Endothelial cell of umbilical vein (primary cell): Measurements from ENCODE around the gene SMCO2. TPM values are rescaled to one million over a fixed set of nuclear protein-coding genes. Genes with fewer than 3 reads are reported as not detected.

Source experiments
- BruUV-seq: library from RNA; stranded (reverse); fragments of 400-500 nt; replicated peaks from 2 replicates; lab custom pipeline; 2021; lab: Mats Ljungman, UMichigan
- CTCF ChIA-PET: fragments of 300-600, 350-600 bp; sonication (Branson Sonifier 250); formaldehyde crosslinking; loops from one replicate; lab custom pipeline; 2021; ENCODE audit warnings: antibody characterized with exemption, inconsistent platforms; lab: Charles Lee
- POLR2A ChIA-PET: fragments of 300-600, 350-600 bp; sonication (Branson Sonifier 250); formaldehyde crosslinking; loops from one replicate; lab custom pipeline; 2021; ENCODE audit warnings: antibody characterized with exemption, inconsistent platforms; lab: Charles Lee
- DNase-seq: peaks from one replicate; pipeline ENCODE4 v3.0.0-alpha.2; 2011; ENCODE audit warnings: low read depth, low spot score
- FAIRE-seq: peaks from 2 replicates; lab custom pipeline; 2011; peaks lifted over from hg19 to GRCh38; lab: Jason Lieb, UNC
- H2AFZ ChIP-seq: 2 replicates; pipeline ENCODE4 v1.6.0; 2012; ENCODE audit warnings: low read depth, low read length, control low read depth, inconsistent platforms
- H3K27ac ChIP-seq: 2 replicates; pipeline ENCODE4 v1.5.1; 2011; ENCODE audit warnings: low read depth, mild to moderate bottlenecking, control low read depth, low read length, moderate library complexity; ENCODE audit not compliant: insufficient read depth
- H3K27me3 ChIP-seq, 2 experiments: 2 replicates each; pipeline versions ENCODE4 v1.6.0 to v1.6.1; 2011; ENCODE audit warnings: low read length in 2 of 2, mixed read lengths in 1 of 2; ENCODE audit not compliant: control insufficient read depth in 2 of 2, insufficient read depth in 2 of 2
- H3K36me3 ChIP-seq, 2 experiments: 2 replicates in 1 of 2; 3 replicates in 1 of 2; pipeline ENCODE4 v1.5.1; 2011; ENCODE audit warnings: low read length in 2 of 2, mild to moderate bottlenecking in 1 of 2, moderate library complexity in 1 of 2; ENCODE audit not compliant: control insufficient read depth in 2 of 2, insufficient read depth in 2 of 2; ENCODE audit errors: extremely low read depth in 1 of 2
- H3K4me1 ChIP-seq: 3 replicates; pipeline ENCODE4 v1.5.1; 2011; ENCODE audit warnings: mild to moderate bottlenecking, low read length; ENCODE audit not compliant: control insufficient read depth, insufficient read depth; ENCODE audit errors: extremely low read depth
- H3K4me2 ChIP-seq: 2 replicates; pipeline ENCODE4 v1.6.1; 2011; ENCODE audit warnings: low read length, control low read depth, mixed read lengths; ENCODE audit not compliant: insufficient read depth
- H3K4me3 ChIP-seq, 3 experiments: fragments of 200-600 bp in 1 of 3; sonication (generic), shearing (Covaris generic) in 1 of 3; replicated peaks in 1 of 3; 2 replicates each; pipeline ENCODE4 v1.5.1; 2011 to 2016; ENCODE audit warnings: control low read depth in 3 of 3, low read length in 3 of 3, mild to moderate bottlenecking in 2 of 3, inconsistent platforms in 1 of 3, low read depth in 1 of 3, moderate library complexity in 1 of 3; ENCODE audit not compliant: insufficient read depth in 1 of 3
- H3K79me2 ChIP-seq: 2 replicates; pipeline ENCODE4 v1.6.0; 2012; ENCODE audit warnings: low read length, inconsistent platforms; ENCODE audit not compliant: control insufficient read depth, insufficient read depth
- H3K9ac ChIP-seq: replicated peaks from 2 replicates; pipeline ENCODE3; 2011; ENCODE audit warnings: low read length, control low read depth; ENCODE audit not compliant: insufficient read depth; ENCODE audit errors: extremely low read depth
- H3K9me1 ChIP-seq: replicated peaks from 3 replicates; pipeline ENCODE4 v1.6.0; 2011; ENCODE audit warnings: mild to moderate bottlenecking, low read length; ENCODE audit not compliant: control insufficient read depth, insufficient read depth; ENCODE audit errors: extremely low read depth
- H3K9me3 ChIP-seq: replicated peaks from 2 replicates; pipeline ENCODE4 v1.5.1; 2012; ENCODE audit warnings: low read length, inconsistent platforms; ENCODE audit not compliant: control insufficient read depth, insufficient read depth
- H4K20me1 ChIP-seq: replicated peaks from 2 replicates; pipeline ENCODE3; 2011; ENCODE audit warnings: mild to moderate bottlenecking, low read length; ENCODE audit not compliant: control insufficient read depth, insufficient read depth; ENCODE audit errors: extremely low read depth
- EZH2 ChIP-seq: IDR thresholded peaks from 2 replicates; pipeline ENCODE4 v1.6.1; 2012; ENCODE audit warnings: borderline replicate concordance, low read depth, mild to moderate bottlenecking, moderate library complexity, low read length, inconsistent platforms; ENCODE audit not compliant: severe bottlenecking
- FOS ChIP-seq: IDR thresholded peaks from 2 replicates; pipeline ENCODE4 v1.6.1; 2011; ENCODE audit warnings: mild to moderate bottlenecking, low read length, moderate library complexity, borderline replicate concordance; ENCODE audit not compliant: insufficient read depth
- GATA2 ChIP-seq: IDR thresholded peaks from 2 replicates; pipeline ENCODE4 v1.7.0; 2011; ENCODE audit warnings: low read depth, mild to moderate bottlenecking, moderate library complexity, mixed read lengths, low read length; ENCODE audit not compliant: insufficient read length, insufficient read depth
- JUN ChIP-seq: IDR thresholded peaks from 2 replicates; pipeline ENCODE4 v1.6.1; 2011; ENCODE audit warnings: borderline replicate concordance, low read depth; ENCODE audit not compliant: insufficient read length, insufficient read depth
- MYC ChIP-seq: IDR thresholded peaks from one replicate; pipeline ENCODE4 v1.6.1; 2011; ENCODE audit warnings: mild to moderate bottlenecking, low read depth, low read length
- POLR2A ChIP-seq: IDR thresholded peaks from 2 replicates; pipeline ENCODE4 v1.6.1; 2012; ENCODE audit warnings: low read depth, mild to moderate bottlenecking, control low read depth, low read length
- POLR2AphosphoS5 ChIP-seq: IDR thresholded peaks from 2 replicates; pipeline ENCODE4 v1.6.1; 2012; ENCODE audit warnings: low read depth, mild to moderate bottlenecking, control low read depth, low read length, moderate library complexity; ENCODE audit not compliant: insufficient read depth
- dilution Hi-C: fragments of 300-500 bp; cut with MboI; formaldehyde crosslinking; loops from one replicate; pipeline ENCODE4 v1.15.0; 2019; ENCODE audit warnings: low sequenced_read_pairs; ENCODE audit not compliant: extremely low pct_ligation_motif_present
- intact Hi-C: fragments of 100-400 bp; cut with micrococcal nuclease; formaldehyde crosslinking; loops from one replicate; pipeline ENCODE4 v1.10.0; 2022
- polyA plus RNA-seq, 4 experiments: library from polyadenylated mRNA; depleted of rRNA in 3 of 4; stranded (reverse) in 3 of 4; unstranded in 1 of 4; fragments of >200 nt; gene quantifications; 2 replicates each; pipeline versions ENCODE4 v1.2.1 to v1.2.3, GENCODE V29; 2011 to 2012; ENCODE audit warnings: missing spikeins in 1 of 4
- total RNA-seq: library from RNA; stranded (reverse); gene quantifications from 2 replicates; pipeline ENCODE4 v1.2.3, GENCODE V29; 2021
- TF ChIP-seq, protein P1 (sequence below): IDR thresholded peaks from 2 replicates; pipeline ENCODE4 v1.6.1; 2011; ENCODE audit not compliant: insufficient read depth, insufficient read length
- TF ChIP-seq, protein P2 (sequence below), 2 donors: IDR thresholded peaks; 1 replicate in 1 of 2; 2 replicates in 1 of 2; pipeline ENCODE4 v1.5.1; 2011; ENCODE audit warnings: low read length in 2 of 2, mild to moderate bottlenecking in 2 of 2, moderate library complexity in 2 of 2, control low read depth in 1 of 2, inconsistent platforms in 1 of 2, low read depth in 1 of 2; ENCODE audit not compliant: insufficient read depth in 1 of 2; ENCODE audit errors: extremely low read depth in 1 of 2

The SMCO2 gene
- total and polyA plus RNA-seq, 2 donors (not counting 3 experiments of a cell fraction or from before 2014, with no cell fraction given) = 0.33 to 0.49 TPM

DNA sequence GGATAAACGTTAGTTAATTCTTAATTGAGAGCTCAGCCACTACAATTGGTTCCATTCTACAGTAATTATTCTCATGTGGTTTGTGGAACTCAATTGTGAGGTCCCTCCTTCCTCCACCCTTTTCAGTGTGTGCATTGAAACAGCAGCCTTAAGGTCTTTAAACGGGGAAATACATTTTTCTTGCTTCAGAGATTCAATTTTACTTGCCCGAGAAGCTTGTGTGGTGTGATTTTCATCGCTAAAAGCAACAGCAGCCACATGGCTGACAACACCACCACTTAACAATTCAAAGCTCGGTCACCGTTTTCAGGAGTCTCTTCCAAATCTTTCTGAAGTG, 76.7 kb downstream of the SMCO2 start:
- no peaks in the 10 kb centered on the region for H3K27me3 ChIP-seq
- H3K36me3 ChIP-seq = no peaks in the 10 kb centered on the region
- peak overlapping the region; percentile 72 for H3K4me2 ChIP-seq
- H3K9ac ChIP-seq = peak overlapping the region; percentile 79
- FAIRE-seq (no peak), DNase-seq (no peak)
- peak overlapping the region; percentile 20 to 95 (median 65) for H3K4me3 ChIP-seq
- POLR2A ChIA-PET = interaction anchor here (2.0 to 2.6 kb wide), 2 partner anchors 33 to 62 kb away, joined by 11 to 13 read pairs; no protein-coding TSS in a partner anchor
- peak overlapping the region; percentile 66 for H3K27ac ChIP-seq
- H2AFZ ChIP-seq = peak overlapping the region; percentile 47
- CTCF ChIA-PET = interaction anchor here (0.7 to 3.5 kb wide), 18 partner anchors 10 to 130 kb away, joined by 3 to 53 read pairs (median 5); no protein-coding TSS in a partner anchor
- no peaks in the 10 kb centered on the region for H3K9me3 ChIP-seq
- TF ChIP-seq POLR2A = no peak
- TF ChIP-seq, protein P1, sequence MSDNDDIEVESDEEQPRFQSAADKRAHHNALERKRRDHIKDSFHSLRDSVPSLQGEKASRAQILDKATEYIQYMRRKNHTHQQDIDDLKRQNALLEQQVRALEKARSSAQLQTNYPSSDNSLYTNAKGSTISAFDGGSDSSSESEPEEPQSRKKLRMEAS = no peak
- no peak for TF ChIP-seq GATA2
- TF ChIP-seq MYC = no peak
- TF ChIP-seq FOS = no peak
- no peak for TF ChIP-seq POLR2AphosphoS5
- TF ChIP-seq, protein P2, sequence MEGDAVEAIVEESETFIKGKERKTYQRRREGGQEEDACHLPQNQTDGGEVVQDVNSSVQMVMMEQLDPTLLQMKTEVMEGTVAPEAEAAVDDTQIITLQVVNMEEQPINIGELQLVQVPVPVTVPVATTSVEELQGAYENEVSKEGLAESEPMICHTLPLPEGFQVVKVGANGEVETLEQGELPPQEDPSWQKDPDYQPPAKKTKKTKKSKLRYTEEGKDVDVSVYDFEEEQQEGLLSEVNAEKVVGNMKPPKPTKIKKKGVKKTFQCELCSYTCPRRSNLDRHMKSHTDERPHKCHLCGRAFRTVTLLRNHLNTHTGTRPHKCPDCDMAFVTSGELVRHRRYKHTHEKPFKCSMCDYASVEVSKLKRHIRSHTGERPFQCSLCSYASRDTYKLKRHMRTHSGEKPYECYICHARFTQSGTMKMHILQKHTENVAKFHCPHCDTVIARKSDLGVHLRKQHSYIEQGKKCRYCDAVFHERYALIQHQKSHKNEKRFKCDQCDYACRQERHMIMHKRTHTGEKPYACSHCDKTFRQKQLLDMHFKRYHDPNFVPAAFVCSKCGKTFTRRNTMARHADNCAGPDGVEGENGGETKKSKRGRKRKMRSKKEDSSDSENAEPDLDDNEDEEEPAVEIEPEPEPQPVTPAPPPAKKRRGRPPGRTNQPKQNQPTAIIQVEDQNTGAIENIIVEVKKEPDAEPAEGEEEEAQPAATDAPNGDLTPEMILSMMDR (IDR thresholded peaks at IDR 0.05; ENCODE audit: extremely low read depth in 1 of 2, insufficient read depth in 1 of 2, low read depth in 1 of 2, low read length in 2 of 2) = no peak
- TF ChIP-seq EZH2 = no peak
- no peak for TF ChIP-seq JUN
- BruUV-seq = no TSS peak
- H4K20me1 ChIP-seq = no peaks in the 10 kb centered on the region
- dilution Hi-C loops (no loop called here), intact Hi-C loops (no loop called here)
- no peaks in the 10 kb centered on the region for H3K9me1 ChIP-seq
- H3K4me1 ChIP-seq = peaks cover 24% of the 10 kb centered on the region
- peaks cover 38% of the 10 kb centered on the region for H3K79me2 ChIP-seq
